Tibial nerve (tissue), 3 donors: ENCODE measurements around the gene GSPT1.

ENCODE experiments used
- POLR2A ChIP-seq, 2 donors: fragments of 450-650 bp; IDR thresholded peaks; one replicate each; pipeline ENCODE4 v1.6.1; 2017; ENCODE audit warnings: antibody characterized with exemption in 2 of 2, mild to moderate bottlenecking in 2 of 2, moderate library complexity in 2 of 2
- TF ChIP-seq, protein P1 (sequence below), 5 experiments: fragments of 200-600 bp in 3 of 5; fragments of 450-650 bp in 2 of 5; sonication (generic) in 3 of 5; IDR thresholded peaks; one replicate each; pipeline ENCODE4 v1.5.1; 2016 to 2019; ENCODE audit warnings: antibody characterized with exemption in 5 of 5, mild to moderate bottlenecking in 3 of 5, moderate library complexity in 2 of 5

DNA sequence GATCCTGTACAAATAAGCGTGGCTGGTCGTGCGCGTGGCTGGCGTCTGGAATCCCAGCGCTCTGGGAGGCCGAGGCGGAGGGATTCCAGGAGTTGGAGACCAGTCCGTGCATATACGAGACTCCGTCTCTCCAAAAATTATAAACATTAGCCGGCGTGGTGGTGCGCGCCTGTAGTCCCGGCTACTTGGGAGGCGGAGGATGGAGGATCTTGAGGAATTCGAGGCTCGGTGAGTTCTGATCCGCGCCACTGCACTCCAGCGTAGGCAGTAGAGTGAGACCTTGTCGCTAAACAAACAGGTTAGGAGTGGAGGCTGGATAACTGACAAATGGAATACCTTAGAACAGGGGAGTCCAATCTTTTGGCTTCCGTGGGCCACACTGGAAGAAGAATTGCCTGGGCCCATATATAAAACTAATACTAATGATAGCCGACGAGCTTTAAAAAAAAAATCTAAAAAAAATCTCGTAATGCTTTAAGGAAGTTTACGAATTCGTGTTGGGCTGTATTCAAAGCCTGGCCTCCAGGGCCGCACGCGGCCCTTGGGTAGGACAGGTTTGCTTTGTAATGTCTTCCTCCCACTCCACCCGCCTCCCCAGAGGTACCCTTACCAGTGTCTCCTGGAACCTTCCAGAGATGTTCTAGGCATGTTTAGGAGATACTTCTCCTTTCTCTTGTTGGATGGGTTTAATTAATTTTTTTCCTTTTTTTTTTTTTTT is 63.5 kb downstream of the GSPT1 start:
- no peak for TF ChIP-seq POLR2A (IDR thresholded peaks at IDR 0.05)
- TF ChIP-seq, protein P1, sequence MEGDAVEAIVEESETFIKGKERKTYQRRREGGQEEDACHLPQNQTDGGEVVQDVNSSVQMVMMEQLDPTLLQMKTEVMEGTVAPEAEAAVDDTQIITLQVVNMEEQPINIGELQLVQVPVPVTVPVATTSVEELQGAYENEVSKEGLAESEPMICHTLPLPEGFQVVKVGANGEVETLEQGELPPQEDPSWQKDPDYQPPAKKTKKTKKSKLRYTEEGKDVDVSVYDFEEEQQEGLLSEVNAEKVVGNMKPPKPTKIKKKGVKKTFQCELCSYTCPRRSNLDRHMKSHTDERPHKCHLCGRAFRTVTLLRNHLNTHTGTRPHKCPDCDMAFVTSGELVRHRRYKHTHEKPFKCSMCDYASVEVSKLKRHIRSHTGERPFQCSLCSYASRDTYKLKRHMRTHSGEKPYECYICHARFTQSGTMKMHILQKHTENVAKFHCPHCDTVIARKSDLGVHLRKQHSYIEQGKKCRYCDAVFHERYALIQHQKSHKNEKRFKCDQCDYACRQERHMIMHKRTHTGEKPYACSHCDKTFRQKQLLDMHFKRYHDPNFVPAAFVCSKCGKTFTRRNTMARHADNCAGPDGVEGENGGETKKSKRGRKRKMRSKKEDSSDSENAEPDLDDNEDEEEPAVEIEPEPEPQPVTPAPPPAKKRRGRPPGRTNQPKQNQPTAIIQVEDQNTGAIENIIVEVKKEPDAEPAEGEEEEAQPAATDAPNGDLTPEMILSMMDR (IDR thresholded peaks at IDR 0.05), result no peak
